Hematopoietic multipotent progenitor cell treated with erythropoietin and hydrocortisone succinate and interleukin-3 and kit ligand, for 15 days (in vitro differentiated cells): ENCODE data around the gene CYFIP2.

ENCODE experiments used
- DNase-seq: peaks from one replicate; pipeline ENCODE4 v3.0.0-alpha.2; 2015; ENCODE audit warnings: low spot score

The CYFIP2 gene

DNA sequence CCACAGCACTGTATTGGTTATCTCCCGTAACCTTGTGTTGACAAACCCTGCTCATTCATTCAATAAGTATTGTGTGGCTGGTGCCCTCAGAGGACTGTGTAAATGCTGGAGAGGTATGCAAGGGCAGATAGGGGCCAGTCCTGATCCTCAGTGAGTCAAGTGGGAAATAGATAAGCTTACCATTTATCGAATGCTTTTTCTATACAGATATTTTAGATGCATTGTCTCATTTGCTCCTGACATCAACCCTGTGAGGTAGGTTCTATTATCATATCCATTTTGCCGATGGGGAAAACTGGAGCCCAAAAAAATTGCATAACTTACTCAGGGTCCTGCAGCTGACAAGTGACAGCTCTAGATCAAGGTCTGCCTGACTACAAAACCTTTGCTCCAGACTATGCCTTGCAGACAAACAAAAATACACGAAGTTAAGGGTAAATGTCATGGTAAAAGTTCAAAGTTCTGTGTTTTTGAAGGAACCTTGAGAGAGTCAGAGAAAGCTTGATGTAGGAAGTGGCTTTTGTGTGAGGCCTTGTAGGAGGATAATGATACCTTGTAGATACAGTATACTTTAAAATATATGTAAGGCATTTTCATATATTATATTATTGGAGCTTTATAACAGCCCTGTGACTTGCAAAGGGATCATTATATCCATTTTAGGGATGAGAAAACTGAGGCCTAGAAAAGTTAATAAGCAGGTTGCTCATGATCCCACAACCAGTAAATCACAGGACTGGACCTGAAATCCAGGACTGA lies 22.7 kb downstream of the CYFIP2 start:
- no peak for DNase-seq

DNA sequence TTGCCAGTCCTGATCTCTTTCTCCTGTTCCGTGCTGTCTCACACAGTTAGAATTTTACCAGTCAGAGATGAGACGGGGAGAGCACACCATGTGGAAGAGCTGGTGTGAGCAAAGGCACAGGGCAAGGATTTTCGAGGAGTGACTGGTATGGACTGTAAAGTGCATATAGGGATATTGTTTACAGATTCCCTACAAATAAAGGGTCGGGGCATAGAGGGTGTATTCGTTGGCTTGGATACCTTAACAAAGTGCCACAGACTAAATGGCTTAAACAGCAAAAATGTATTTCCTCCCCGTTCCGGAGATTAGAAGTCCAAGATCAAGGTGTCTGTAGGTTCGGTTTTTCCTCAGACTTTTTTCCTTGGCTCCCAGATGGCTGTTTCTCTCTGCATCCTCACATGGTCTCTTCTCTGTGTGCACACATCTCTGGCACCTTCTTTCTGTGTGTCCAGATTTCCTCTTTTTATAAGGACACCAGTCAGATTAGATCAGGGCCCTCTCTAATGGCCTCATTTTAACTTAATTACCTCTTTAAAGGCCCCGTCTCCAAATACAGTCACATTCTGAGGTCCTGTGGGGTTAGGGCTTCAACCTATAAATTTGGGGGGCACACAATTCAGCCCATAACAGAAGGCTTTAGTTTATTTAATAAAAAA lies 23.4 kb downstream of the CYFIP2 start:
- DNase-seq, result no peak

DNA sequence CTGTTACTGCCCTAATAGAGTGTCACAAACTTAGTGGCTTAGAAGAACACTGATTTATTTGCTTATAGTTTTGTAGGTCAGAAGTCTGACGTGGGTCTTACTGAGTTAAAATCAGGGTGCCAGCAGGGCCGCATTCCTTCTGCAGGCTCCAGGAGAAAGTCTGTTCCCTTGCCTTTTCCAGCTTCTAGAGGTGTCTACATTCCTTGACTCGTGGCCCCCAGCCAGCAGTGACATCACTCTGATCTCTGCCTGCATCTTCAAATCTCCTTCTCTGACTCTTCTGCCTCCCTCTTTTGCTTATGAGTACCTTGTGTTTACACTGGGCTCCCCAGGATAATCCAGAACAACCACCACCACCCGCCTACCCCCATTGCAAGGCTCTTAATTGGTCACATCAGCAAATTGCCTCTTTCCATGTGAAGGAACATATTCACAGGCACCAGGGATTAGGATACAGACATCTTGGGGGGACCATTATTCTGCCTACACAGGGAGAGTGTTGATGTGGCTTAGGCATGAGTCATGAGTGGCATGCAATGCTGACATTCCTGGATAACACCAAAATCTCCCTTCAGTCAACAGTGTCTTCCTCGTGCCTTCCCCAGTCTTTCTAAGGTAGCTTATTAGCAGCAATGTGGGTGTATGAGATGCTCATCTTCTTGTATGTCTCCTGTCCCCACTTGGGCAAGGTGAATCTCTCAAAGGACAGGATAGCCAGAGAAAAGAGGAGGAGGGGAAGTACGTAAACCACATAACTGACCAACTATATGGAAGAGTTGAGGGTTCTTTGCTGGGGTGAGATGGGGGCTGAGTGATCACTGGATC lies 24.4 kb downstream of the CYFIP2 start:
- no peak for DNase-seq

DNA sequence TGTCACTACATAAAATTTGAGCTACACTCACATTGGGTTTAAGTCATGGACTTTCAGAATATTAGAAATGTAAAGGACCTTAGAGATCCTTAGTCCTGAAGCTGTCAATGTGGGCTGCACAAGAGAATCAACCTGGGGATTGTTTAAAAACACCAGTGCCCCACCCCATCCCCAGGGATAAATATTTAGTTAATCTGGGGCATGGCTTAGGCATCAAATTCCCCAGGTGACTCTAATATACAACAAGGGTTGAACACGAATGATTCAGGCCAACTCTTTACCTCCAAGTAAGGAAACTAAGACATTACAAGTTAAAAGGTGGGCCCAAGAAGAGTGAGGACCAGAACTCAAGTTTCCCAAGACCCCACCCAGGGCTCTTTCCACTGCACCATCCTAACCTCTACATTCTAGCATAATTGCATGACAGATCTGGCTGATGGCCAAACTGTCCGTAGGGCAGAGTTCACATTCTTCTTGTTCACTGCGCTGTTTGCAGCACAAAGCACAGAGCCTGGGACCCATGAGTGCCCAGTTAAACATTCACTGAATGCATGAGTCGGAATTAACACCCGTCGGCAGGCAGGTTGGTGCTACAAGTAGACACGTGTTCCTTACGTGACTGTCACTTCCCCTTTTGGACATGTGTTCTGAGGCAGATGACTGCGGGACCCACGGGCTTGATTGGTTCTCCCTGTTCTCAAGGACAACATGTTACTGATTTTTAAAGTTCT lies 25.2 kb downstream of the CYFIP2 start:
- DNase-seq, result no peak

DNA sequence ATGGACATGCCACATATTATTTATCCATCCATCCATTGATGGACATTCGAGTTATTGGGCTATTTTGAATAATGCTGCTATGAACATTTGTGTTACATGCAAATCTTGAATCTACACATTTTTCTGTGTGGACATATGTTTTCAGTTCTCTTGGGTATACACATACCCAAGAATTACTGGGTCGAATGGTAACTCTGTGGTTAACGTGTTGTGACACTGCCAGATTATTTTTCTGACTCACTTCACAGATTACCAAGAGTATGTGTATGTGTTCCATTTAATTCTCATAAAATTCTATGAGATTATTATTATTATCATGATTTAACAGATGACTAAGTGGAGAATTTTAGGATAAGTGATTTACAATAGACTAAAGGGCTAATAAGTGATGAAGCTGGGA lies 26.7 kb downstream of the CYFIP2 start:
- DNase-seq, result no peak

DNA sequence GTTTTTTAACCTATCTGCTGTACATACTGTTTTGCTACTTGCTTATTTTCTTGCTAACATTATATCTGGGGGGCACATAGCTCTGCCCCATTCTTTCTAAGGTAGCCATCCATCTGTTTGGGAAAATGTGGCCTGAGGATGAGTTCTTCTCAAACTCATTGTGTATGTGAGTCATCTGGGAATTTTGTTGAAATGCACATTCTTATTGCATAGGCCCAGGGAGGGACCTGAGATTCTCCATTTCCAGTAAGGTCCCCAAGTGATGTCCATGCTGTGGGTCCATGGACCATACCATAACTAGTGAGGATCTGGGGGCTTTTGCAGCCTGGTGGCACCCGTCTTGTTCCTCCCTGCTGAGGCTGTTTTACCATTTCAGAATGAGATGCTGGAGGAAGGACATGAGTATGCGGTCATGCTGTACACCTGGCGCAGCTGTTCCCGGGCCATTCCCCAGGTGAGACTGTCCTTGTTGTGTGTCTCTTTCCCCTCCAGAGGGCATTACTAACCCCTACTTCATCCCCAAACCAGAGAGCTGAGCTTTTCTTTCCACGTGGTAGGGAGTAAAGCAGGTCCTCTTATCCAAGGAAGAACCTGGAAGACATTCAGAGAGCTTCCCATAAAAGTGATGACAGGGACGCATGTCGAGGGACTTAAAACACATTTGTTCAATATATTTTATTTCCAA lies 28.6 kb downstream of the CYFIP2 start:
- DNase-seq, result no peak

DNA sequence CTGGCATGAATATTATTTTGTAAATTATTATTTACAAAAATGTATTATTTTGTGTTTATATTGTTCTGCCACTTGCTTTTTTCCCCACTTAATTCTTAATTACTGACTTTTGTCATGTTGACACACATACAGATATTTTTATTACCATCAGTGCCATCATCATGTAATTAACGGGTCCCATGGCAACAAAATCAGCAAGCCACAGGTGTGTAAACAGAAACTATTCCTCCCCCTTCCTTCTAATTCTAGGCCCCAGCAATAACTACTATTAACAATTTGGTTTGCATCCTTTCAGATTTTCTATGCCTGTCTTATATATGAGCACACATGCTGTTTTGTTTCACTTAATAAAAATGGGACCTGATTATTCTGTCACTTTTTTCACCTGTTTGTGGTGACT lies 29.3 kb downstream of the CYFIP2 start:
- no peak for DNase-seq

DNA sequence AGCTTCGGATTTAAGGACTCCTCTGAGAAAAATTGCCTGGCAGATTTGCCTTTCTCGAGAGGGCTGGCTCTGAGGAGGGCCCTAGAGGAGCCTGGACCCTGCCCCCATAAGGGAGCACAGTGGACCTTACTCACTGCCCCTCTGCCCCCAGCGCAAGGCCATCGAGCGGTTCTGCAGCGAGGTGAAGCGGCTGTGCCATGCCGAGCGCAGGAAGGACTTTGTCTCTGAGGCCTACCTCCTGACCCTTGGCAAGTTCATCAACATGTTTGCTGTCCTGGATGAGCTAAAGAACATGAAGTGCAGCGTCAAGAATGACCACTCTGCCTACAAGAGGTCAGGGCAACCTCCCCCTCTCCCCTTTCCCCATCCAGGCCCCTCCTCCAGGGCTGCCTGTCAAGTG lies 34.6 kb downstream of the CYFIP2 start:
- DNase-seq, result no peak

DNA sequence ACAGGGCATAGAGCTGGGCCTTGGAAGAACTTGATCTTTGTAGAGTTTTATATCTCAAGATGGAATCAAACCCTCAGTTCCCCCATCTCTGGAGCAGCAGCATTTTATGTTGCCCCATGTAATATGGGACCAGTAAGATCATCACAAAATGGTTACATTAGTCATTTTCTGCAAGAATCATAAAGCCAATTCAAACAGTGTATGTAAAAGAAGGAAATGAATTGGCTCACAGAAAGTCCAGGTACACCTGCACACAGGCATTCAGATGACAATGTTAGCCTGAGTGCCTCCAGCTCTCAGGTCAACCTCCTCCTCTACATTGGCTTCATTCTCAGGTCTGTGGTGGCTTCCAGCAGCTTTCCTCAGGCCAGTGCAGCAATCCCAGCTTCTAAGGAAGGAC lies 35.1 kb downstream of the CYFIP2 start:
- DNase-seq, result no peak

DNA sequence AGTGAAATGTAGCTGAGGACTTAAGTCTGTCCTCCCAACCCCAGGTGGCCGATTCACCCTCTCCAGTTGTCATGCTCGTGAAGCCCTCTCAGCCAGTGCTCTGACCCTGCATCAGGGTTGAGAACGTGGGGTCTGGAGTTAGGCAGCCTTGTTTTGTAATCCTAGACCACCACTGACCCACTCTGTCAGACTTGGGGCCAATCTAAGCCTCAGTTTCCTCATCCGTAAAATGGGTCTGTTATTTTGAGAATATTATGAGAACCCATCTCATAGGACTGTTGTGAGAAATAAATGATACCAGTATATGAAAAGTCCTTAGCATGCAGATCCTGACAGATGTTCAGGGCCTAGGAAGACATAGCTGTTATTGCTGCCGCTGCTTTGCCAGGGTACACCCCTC lies 37.1 kb downstream of the CYFIP2 start:
- DNase-seq, result no peak

DNA sequence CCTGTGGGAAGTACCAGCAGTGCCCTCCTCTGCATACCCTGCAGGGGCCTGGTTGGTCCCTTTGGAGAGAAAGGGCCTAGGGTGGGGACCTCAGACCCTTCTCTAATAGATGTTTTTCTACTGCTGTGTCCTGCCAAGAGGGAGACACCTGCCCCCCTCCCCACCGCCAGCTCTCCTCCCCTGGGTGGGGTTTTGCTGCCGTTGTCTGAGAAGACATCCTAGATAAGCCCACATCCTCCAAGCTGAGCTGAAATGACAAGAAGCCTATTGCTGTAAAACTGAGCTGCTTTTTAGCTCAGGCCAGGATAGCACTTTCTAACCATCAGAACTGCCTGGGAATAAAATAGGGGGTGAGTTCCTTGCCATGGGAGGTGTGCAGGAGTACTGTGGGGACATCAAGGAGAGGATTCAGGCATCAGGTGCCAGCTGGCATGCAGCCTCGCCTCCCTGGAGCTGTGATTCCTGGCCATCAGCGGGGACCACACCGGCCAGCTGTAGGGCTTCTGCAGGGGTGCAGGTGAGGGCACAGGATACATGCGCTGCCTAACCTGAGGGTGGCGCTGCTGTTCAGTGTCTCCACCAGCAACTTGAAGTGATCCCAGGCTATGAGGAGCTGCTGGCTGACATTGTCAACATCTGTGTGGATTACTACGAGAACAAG lies 37.9 kb downstream of the CYFIP2 start:
- DNase-seq, result no peak

DNA sequence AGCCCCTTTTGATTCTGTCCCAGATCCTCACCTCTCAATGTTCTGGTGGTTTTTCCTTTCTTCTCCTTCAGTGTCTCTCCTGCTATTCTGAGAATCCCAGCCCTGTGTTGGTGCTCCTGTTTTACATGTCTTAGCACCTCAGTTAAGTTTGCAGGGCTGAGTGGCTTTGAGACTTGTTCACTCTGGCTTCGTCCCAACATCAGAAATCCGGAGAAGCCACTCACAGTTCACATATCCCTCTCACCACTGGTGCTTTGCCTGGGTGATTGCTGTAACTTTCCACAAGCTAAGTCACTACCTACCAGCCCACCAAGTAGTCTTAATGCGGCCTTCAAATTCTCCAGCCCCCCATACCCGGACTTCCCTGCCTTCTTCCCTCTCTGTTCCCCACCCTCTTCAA lies 40.2 kb downstream of the CYFIP2 start:
- no peak for DNase-seq

DNA sequence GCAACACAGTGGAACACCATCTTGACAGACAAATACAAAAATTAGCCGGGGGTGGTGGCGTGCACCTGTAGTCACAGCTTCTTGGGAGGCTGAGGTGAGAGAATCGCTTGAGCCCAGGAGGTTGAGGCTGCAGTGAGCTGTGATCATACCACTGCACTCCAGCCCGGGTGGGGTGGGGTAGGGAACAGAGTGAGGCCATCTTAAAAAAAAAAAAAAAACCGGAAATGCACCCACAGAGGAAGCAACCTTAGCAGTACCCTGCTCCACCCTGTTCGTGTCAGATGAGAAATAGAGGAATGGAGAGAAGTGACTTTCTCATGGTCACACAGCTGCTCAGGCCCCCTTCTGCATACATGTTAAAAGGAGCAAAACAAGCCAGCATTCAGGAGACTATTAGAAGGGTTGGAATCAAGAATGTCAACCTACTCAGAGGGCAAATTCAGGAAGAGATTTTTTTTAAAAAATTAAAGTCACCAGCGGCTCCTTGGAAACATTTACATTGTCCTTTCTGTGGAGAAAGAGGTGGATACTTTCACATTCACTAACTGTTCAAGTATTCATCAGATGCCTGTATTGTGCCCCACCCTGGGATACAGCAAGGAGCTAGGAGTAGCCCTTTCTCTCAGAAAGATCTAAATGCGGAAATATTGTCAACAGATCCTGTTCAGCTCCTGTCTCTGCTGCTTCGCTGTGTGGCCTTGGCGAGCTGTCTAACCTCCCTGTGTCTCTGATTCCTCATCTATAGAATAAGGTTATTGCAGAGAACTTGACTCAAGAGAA lies 41.0 kb downstream of the CYFIP2 start:
- DNase-seq, result no peak

DNA sequence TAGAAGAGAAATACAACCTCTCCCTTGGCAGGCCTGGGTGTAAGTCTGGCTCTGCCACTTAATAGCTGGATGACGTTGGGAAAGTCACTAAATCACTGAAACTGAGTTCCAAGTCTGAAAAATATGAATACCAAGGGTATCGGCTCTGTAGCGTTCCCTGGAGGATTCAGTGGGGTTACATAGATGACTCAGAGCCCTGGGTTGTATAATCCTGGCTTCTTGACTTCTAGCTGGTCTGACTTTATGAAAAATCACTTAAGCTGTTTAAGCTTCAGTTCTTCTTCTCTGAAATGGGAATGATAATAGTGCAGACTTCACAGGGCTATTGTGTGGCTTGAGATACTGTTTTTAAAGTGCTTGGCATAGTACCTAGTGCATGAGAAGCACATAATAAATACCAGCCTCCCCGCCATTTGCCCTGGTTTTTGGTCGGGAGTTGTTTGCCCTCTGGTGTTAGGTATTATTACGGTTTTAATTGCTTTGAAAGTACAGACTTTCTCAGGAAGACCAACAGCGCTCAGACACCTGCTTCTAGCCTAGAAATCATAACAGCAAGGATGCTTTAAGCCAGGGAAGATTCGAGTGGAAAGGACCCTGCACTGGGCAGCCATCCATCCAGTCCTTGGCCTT lies 43.0 kb downstream of the CYFIP2 start:
- no peak for DNase-seq

DNA sequence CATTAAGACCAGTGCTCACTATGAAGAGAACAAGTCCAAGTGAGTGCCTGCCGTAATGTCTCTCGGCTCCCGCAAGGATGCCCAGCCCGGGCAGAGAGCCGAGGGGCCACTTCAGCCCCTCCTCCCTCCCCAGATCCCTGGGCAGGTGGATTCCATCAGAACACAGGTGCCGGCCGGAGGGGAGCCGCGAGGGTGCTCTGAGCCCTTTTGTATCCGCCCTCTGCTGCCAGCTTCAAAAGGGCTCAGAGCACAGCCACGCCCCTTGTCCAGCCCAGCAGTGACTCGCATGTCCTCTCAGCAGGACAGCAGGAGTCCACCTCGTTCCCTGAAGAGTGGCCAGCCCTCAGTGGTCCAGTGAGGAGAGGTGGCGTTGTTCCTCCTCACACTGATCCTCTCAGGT lies 43.9 kb downstream of the CYFIP2 start:
- no peak for DNase-seq

DNA sequence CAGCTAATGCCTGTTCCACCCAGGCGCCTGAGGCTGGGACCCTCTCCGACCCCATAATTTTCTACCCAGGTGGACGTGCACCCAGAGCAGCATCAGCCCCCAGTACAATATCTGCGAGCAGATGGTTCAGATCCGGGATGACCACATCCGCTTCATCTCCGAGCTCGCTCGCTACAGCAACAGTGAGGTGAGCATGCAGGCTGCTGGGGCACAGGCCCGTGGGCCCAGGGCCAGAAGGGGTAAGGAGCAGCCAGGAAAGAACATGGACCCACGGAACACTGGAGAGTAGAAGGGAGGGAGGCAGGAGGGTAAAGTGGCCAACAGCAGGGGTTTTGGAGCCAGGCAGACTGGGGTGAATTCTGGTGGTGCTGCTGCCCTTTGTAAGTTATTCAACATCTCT lies 45.7 kb downstream of the CYFIP2 start:
- DNase-seq, result no peak

DNA sequence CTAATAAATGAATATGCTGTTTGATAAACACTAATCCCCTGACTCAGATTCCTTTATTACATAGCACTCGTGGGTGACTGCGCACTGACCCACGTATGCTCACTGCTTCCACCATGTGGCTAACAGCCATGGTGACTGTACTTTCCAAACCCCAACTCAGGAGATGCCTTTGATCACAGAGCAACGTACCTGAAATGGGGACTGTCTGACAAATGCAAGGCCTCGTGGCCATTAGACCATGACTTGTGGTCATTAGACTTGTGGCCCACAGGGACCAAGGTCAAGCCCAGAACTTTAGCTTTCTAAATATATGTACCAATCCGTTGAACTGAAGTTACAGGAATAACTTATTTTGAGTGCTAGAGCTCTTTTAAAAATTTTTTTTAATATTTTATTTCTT lies 46.6 kb downstream of the CYFIP2 start:
- DNase-seq, result peak; percentile 20

DNA sequence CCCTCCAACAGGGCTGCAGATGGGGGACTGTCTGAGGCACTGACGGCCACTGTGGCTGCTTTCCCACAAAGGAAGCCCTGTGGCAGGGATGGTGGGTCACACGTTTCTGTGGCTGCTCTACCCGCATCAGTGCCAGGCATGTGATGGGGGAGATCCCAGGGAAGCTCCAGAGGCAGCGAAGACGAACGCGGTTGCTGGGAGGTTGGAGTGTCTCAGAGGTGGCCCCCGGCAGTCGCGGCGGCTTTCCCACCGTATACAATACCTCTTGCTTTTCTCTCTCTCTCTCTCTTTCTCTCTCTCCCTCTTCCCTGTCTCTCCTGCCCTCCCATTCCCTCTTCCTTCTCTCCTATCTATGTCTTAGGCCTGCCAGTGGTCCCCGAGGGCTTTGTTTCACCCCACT lies 56.7 kb downstream of the CYFIP2 start:
- DNase-seq, result no peak

DNA sequence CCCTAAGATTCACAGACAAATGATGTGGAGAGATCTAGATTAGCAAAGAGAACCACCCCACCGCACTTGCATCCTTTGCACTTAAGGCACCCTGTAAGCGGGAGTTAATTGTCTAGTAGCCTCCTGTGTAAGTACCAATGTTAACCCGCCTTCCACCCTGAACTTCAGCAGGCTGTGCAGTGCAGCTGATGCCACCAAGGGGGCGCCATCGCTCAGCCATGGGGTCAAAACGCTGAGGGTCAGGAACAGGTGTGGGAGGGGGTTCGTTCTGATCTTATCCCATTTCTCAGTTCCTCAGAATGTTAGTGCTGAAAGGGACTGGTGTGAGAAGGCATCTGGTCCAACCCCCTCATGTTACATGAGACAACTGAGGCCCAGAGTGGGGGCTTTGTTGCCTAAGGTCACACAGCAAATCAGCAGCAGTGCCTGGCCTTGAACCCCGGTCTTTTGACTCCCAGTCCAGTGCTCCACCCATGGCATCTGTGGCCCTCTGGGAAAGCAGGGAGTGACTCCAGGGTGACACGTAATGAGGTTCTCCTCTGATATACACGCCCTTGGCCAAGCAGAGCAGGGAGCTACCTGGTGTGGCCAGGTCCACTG lies 57.3 kb downstream of the CYFIP2 start:
- DNase-seq, result no peak

DNA sequence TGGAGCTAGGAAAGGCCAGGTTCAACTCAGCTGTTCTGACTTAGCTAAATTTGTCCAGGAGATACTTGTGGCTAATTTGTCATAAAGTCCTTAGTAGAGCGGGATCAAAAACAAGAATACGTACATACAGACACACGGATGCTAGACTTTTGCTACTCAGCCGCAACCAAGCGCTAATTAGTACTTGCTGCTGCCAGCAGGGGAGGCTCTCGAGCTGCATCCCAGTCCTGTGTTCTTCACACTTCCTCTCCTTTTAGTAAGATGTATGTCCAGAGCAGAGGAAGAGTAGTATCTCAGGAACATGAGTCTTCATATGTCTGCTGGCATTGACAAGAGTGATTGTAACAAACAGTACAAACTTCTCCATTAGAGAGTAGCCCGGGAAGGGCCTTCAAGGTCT lies 58.3 kb downstream of the CYFIP2 start:
- no peak for DNase-seq
